Measurements from ENCODE around the gene P3H1.
"Not testable (repeated sequence)": the region's sequence is repeated elsewhere in the genome, so short reads cannot be mapped to it uniquely, and the experiment has no call there.

The P3H1 gene

DNA sequence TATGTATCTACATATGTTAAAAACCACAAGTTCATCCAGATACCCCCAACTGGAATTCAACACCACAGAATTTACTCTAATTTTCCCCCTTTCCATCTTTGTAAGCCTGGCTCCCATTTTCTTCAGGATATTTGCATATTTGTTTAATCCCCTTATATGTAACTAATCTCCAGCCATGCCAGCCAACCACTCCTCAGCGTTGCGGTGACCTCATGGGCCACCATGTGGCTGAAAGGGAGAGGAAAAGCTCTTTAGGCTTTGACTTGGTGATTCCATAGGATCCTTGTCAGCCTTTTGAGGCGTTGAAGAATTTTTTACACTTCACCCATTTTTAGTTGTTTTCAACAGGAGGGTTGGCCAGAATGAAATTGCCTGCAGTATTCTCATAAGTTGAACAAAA is 36.8 kb downstream of the P3H1 start:
- DNase-seq: no peak

GRCh38 chr1:42725820-42726219 is 41.0 kb downstream of the P3H1 start:
- DNase-seq: not testable (repeated sequence)

- DNase-seq: no peak
Measured at GRCh38 chr1:42723511-42723910, 43.3 kb downstream of the P3H1 start.

DNA sequence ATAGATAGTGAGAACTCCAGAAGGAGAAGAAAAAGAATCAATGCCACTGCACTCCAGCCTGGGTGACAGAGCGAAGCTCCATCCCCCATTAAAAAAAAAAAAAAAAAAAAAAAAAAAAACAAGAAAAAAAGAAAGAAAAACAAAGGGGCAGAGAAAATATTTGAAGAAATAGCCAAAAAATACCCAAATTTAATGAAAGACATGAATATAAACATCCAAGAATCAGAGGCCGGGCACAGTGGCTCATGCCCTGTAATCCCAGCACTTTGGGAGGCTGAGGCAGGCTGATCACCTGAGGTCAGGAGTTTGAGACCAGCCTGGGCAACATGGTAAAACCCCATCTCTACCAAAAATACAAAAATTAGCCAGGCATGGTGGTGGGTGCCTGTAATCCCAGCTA is 44.4 kb downstream of the P3H1 start:
- not testable (repeated sequence) for DNase-seq

- DNase-seq: no peak
Measured at GRCh38 chr1:42721926-42722325, 44.9 kb downstream of the P3H1 start.

DNA sequence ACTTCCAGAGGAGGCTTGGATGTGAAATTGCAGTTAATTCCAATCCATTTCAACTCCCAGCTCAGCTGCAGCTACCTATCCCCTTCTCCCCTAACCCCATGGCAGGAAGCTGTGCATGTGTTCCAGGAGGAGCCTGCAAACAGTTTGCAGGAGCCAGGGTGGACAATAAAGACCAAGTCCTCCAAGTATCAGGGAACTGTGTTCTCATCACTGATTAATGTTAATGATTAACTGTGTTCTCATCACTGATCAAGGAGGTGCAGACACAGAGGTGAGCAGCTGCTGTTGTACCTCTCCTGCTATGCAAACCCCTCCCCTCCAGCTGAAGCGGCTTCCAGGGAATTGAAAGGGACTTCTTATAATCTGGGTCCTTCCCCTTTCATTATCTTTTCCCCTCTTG is 46.0 kb downstream of the P3H1 start:
- DNase-seq: no peak

- not testable (repeated sequence) for DNase-seq
Measured at GRCh38 chr1:42714441-42714840, 52.4 kb downstream of the P3H1 start.

- no peak for DNase-seq
Measured at GRCh38 chr1:42713293-42713692, 53.5 kb downstream of the P3H1 start.

GRCh38 chr1:42712808-42713207 is 54.0 kb downstream of the P3H1 start:
- DNase-seq: not testable (repeated sequence)

GRCh38 chr1:42703888-42704464 is 62.9 kb downstream of the P3H1 start:
- no peak for DNase-seq

DNA sequence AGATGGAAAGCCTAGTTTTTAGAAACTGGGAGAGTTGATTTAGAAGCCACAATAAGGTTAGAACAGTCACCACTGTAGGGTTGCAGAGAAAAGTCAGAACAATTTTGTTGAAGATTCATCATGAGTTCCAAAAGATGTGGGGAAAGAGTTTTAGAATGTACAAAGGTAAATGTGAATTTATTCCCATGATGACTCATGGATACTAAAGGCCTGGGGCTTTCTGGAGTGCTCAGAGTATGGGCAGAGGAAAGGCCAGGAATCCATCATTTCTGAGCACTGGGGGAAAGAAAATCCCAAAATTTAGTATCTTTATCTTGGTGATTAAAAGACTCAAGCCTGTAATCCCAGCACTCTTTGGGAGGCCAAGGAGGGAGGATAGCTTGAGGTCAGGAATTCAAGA is 66.8 kb downstream of the P3H1 start:
- DNase-seq: no peak

DNA sequence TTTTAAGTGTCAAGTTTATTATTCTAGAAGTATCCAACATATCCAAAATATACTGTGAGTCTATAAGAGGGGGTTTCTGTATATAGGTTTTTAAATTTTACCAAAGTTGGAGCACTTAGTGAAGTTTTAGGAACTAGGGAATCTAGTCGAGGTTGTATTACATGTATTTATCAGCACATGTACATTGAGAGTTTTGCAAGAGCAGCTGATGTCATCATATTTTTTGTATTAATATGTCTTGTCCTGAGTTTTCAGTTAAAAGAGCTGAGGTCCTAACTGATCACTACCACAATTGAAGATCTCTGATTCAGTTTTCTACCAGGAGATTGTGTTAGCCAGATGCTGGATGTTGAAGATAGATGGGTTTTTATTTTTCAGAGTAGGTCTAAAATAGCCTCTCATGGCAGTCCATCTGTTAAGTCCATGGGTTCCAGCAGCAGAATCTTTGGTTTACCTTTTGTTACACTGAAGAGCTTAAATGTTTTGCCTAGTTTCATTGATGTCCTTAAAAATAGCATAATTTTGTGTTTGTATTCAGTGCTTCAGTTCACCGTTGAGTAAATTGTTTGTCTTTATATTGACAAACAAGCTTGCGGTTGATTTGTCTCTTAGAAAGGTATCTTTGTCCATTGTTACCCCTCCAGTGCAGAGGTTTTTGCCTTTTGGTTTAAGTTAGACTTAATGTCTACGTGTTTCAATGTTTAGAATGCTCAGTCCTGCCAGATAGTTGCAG is 68.6 kb downstream of the P3H1 start:
- DNase-seq: no peak
